Measurements from ENCODE around the gene CA5B. TPM values are rescaled to one million over a fixed set of nuclear protein-coding genes. Genes with fewer than 3 reads are reported as not detected.

Gene CA5B
- total RNA-seq, 6 donors from 2014 or later, result 9.9 to 35.6 (median 17.4) TPM

DNA sequence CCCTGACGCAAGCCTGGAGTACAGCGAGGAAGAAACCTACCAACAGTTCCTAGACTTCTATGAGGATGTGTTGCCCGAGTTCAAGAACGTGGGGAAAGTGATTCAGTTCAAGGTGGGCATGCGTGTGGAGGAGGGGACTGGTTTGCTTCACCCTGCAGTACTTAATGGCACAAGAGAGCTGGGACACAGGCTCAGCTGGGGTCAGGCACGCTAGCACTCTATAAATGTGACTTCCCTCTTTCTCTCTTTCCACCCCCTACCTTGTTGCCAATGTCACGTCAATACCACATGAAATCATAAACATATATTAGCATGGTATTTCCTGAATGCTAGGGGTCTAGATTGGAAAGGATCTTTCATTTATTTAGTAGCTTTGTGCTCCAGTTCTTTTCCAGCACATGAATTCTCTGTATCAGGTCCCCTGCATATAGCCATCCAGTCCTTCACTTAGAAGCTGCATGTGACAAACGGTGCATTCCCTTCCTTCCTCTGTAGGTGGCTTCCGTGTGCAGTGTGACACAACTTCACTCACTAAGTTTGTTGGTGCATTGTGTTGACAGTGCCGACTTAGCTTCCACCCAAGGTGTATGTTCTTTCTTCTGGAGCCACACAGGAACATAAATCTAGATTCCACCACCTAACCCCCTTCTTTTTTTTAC lies 77.8 kb downstream of the CA5B start:
- no peaks in the 10 kb centered on the region for H3K9me3 ChIP-seq
- TF ChIP-seq POLR2A (IDR thresholded peaks at IDR 0.05) (no peak), EP300 (IDR thresholded peaks at IDR 0.05) (no peak), POLR2AphosphoS5 (IDR thresholded peaks at IDR 0.05) (no peak)
- TF ChIP-seq, protein P1, sequence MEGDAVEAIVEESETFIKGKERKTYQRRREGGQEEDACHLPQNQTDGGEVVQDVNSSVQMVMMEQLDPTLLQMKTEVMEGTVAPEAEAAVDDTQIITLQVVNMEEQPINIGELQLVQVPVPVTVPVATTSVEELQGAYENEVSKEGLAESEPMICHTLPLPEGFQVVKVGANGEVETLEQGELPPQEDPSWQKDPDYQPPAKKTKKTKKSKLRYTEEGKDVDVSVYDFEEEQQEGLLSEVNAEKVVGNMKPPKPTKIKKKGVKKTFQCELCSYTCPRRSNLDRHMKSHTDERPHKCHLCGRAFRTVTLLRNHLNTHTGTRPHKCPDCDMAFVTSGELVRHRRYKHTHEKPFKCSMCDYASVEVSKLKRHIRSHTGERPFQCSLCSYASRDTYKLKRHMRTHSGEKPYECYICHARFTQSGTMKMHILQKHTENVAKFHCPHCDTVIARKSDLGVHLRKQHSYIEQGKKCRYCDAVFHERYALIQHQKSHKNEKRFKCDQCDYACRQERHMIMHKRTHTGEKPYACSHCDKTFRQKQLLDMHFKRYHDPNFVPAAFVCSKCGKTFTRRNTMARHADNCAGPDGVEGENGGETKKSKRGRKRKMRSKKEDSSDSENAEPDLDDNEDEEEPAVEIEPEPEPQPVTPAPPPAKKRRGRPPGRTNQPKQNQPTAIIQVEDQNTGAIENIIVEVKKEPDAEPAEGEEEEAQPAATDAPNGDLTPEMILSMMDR (IDR thresholded peaks at IDR 0.05), result peak in 2 of 6 experiments; percentile 16 to 17
- WGBS, 2 donors, result 62 to 74% methylated on average over 10 of the region's 10 CpGs
- H3K27me3 ChIP-seq, result no peaks in the 10 kb centered on the region
- DNase-seq (peak in 1 of 2 donors; percentile 29), ATAC-seq (ENCODE audit: low FRiP score in 2 of 2) (peak in 1 of 2 donors; percentile 65)
- H3K27ac ChIP-seq, result no peak overlapping the region
- H3K4me1 ChIP-seq, result peaks cover 0 to 10% (median 1%) of the 10 kb centered on the region in 4 donors
- peaks cover 0 to 84% (median 26%) of the 10 kb centered on the region in 4 donors for H3K36me3 ChIP-seq
- no peak overlapping the region for H3K4me3 ChIP-seq

- TF ChIP-seq POLR2AphosphoS5 (IDR thresholded peaks at IDR 0.05), result no peak
- no peak for TF ChIP-seq EP300 (IDR thresholded peaks at IDR 0.05)
- no peak for TF ChIP-seq POLR2A (IDR thresholded peaks at IDR 0.05)
- TF ChIP-seq, protein P1 (IDR thresholded peaks at IDR 0.05), result no peak
- H3K27me3 ChIP-seq, result no peaks in the 10 kb centered on the region
- H3K4me3 ChIP-seq, result no peak overlapping the region
- no peaks in the 10 kb centered on the region for H3K9me3 ChIP-seq
- peaks cover 0 to 10% (median 1%) of the 10 kb centered on the region in 4 donors for H3K4me1 ChIP-seq
- peaks cover 0 to 84% (median 29%) of the 10 kb centered on the region in 4 donors for H3K36me3 ChIP-seq
- DNase-seq (no peak), ATAC-seq (ENCODE audit: low FRiP score in 2 of 2) (no peak)
- H3K27ac ChIP-seq, result no peak overlapping the region
- WGBS, 2 donors, result 47 to 65% methylated on average over 1 of the region's 1 CpG
Measured at GRCh38 chrX:15816438-15816809, 78.4 kb downstream of the CA5B start.

- Histone ChIP-seq H3K4me3 (no peak overlapping the region), H3K9me3 (no peaks in the 10 kb centered on the region), H3K36me3 (peaks cover 0 to 84% (median 29%) of the 10 kb centered on the region in 4 donors), H3K4me1 (peaks cover 0 to 10% (median 1%) of the 10 kb centered on the region in 4 donors), H3K27ac (no peak overlapping the region), H3K27me3 (no peaks in the 10 kb centered on the region)
- ATAC-seq (ENCODE audit: low FRiP score in 2 of 2) (no peak), DNase-seq (peak in 1 of 2 donors; percentile 23)
- TF ChIP-seq POLR2A (IDR thresholded peaks at IDR 0.05), result no peak
- 37 to 49% methylated on average over 4 of the region's 4 CpGs for WGBS, 2 donors
Measured at GRCh38 chrX:15816886-15817285, 78.8 kb downstream of the CA5B start.

DNA sequence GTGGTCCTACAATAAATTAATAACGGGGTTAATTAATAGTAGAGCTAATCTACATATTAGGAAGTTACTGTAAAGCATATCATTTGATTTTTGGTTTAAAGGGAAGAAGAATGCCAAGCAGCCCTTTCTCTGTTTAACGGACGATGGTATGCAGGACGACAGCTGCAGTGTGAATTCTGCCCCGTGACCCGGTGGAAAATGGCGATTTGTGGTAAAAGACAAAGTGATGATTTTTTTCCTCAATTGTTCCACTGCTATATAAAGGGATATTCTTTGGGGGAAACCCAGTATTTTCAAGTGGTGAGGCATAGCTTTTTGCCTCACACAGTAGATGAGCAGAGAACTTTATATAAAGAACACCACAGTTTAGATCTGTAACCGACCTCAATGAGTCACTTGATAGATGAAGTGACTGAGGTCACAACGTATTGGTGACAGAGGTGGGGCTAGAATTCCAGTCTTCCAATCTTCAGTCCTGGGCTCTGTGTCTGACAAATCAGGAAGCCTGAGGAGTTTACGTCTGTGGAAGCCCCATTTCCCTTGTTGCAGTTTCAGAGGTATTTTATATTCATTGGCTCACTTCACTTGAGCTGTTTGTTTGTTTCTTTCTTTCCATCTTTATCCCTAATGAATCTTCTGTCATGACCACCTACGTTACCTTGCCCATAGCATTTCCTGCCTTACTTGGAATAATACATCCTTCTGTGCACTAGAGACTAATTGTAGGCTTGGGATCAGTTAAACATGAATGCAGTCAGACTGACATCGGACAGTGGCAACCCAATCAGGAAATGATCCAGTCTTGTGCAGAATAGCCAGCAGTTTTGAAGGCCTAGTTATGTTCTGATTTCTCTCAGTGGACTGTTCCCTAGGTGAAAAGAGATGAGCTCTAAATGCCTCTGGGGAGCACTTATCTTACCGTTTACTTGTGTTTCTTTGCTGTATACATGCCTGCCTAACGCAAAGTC lies 82.3 kb downstream of the CA5B start:
- Histone ChIP-seq H3K27me3 (no peaks in the 10 kb centered on the region), H3K27ac (no peak overlapping the region), H3K36me3 (peaks cover 0 to 87% (median 29%) of the 10 kb centered on the region in 4 donors), H3K4me1 (peaks cover 0 to 10% (median 1%) of the 10 kb centered on the region in 4 donors), H3K9me3 (no peaks in the 10 kb centered on the region), H3K4me3 (no peak overlapping the region)
- DNase-seq (no peak), ATAC-seq (ENCODE audit: low FRiP score in 2 of 2) (no peak)
- 77 to 82% methylated on average over 11 to 14 of the region's 14 CpGs for WGBS, 2 donors
- TF ChIP-seq POLR2AphosphoS5 (IDR thresholded peaks at IDR 0.05), result no peak
- TF ChIP-seq POLR2A (IDR thresholded peaks at IDR 0.05), result no peak
- no peak for TF ChIP-seq EP300 (IDR thresholded peaks at IDR 0.05)
- TF ChIP-seq, protein P1 (IDR thresholded peaks at IDR 0.05), result no peak

- Histone ChIP-seq H3K27me3 (no peaks in the 10 kb centered on the region), H3K4me1 (no peaks in the 10 kb centered on the region), H3K36me3 (peaks cover 0 to 69% (median 25%) of the 10 kb centered on the region in 4 donors), H3K9me3 (no peaks in the 10 kb centered on the region), H3K4me3 (no peak overlapping the region), H3K27ac (no peak overlapping the region)
- TF ChIP-seq POLR2A (IDR thresholded peaks at IDR 0.05) (no peak), POLR2AphosphoS5 (IDR thresholded peaks at IDR 0.05) (no peak), EP300 (IDR thresholded peaks at IDR 0.05) (no peak)
- TF ChIP-seq, protein P1 (IDR thresholded peaks at IDR 0.05), result no peak
- 97% methylated on average over 23 of the region's 23 CpGs for WGBS, 2 donors
- ATAC-seq (ENCODE audit: low FRiP score in 2 of 2) (no peak), DNase-seq (peak in 1 of 2 donors; percentile 37)
Measured at GRCh38 chrX:15822922-15823321, 84.9 kb downstream of the CA5B start.

Measured in upper lobe of left lung (tissue), 6 donors.